Endothelial cell of umbilical vein (primary cell): ENCODE data around the gene HOXC5. TPM values are rescaled to one million over a fixed set of nuclear protein-coding genes. Genes with fewer than 3 reads are reported as not detected.

ENCODE experiments used
- BruUV-seq: library from RNA; stranded (reverse); fragments of 400-500 nt; replicated peaks from 2 replicates; lab custom pipeline; 2021; lab: Mats Ljungman, UMichigan
- CTCF ChIA-PET: fragments of 300-600, 350-600 bp; sonication (Branson Sonifier 250); formaldehyde crosslinking; loops from one replicate; lab custom pipeline; 2021; ENCODE audit warnings: antibody characterized with exemption, inconsistent platforms; lab: Charles Lee
- POLR2A ChIA-PET: fragments of 300-600, 350-600 bp; sonication (Branson Sonifier 250); formaldehyde crosslinking; loops from one replicate; lab custom pipeline; 2021; ENCODE audit warnings: antibody characterized with exemption, inconsistent platforms; lab: Charles Lee
- DNase-seq: peaks from one replicate; pipeline ENCODE4 v3.0.0-alpha.2; 2011; ENCODE audit warnings: low read depth, low spot score
- FAIRE-seq: peaks from 2 replicates; lab custom pipeline; 2011; peaks lifted over from hg19 to GRCh38; lab: Jason Lieb, UNC
- H2AFZ ChIP-seq: 2 replicates; pipeline ENCODE4 v1.6.0; 2012; ENCODE audit warnings: low read depth, low read length, control low read depth, inconsistent platforms
- H3K27ac ChIP-seq: 2 replicates; pipeline ENCODE4 v1.5.1; 2011; ENCODE audit warnings: low read depth, mild to moderate bottlenecking, control low read depth, low read length, moderate library complexity; ENCODE audit not compliant: insufficient read depth
- H3K27me3 ChIP-seq, 2 experiments: 2 replicates each; pipeline versions ENCODE4 v1.6.0 to v1.6.1; 2011; ENCODE audit warnings: low read length in 2 of 2, mixed read lengths in 1 of 2; ENCODE audit not compliant: control insufficient read depth in 2 of 2, insufficient read depth in 2 of 2
- H3K36me3 ChIP-seq, 2 experiments: 2 replicates in 1 of 2; 3 replicates in 1 of 2; pipeline ENCODE4 v1.5.1; 2011; ENCODE audit warnings: low read length in 2 of 2, mild to moderate bottlenecking in 1 of 2, moderate library complexity in 1 of 2; ENCODE audit not compliant: control insufficient read depth in 2 of 2, insufficient read depth in 2 of 2; ENCODE audit errors: extremely low read depth in 1 of 2
- H3K4me1 ChIP-seq: 3 replicates; pipeline ENCODE4 v1.5.1; 2011; ENCODE audit warnings: mild to moderate bottlenecking, low read length; ENCODE audit not compliant: control insufficient read depth, insufficient read depth; ENCODE audit errors: extremely low read depth
- H3K4me2 ChIP-seq: 2 replicates; pipeline ENCODE4 v1.6.1; 2011; ENCODE audit warnings: low read length, control low read depth, mixed read lengths; ENCODE audit not compliant: insufficient read depth
- H3K4me3 ChIP-seq, 3 experiments: fragments of 200-600 bp in 1 of 3; sonication (generic), shearing (Covaris generic) in 1 of 3; replicated peaks in 1 of 3; 2 replicates each; pipeline ENCODE4 v1.5.1; 2011 to 2016; ENCODE audit warnings: control low read depth in 3 of 3, low read length in 3 of 3, mild to moderate bottlenecking in 2 of 3, inconsistent platforms in 1 of 3, low read depth in 1 of 3, moderate library complexity in 1 of 3; ENCODE audit not compliant: insufficient read depth in 1 of 3
- H3K79me2 ChIP-seq: 2 replicates; pipeline ENCODE4 v1.6.0; 2012; ENCODE audit warnings: low read length, inconsistent platforms; ENCODE audit not compliant: control insufficient read depth, insufficient read depth
- H3K9ac ChIP-seq: replicated peaks from 2 replicates; pipeline ENCODE3; 2011; ENCODE audit warnings: low read length, control low read depth; ENCODE audit not compliant: insufficient read depth; ENCODE audit errors: extremely low read depth
- H3K9me1 ChIP-seq: replicated peaks from 3 replicates; pipeline ENCODE4 v1.6.0; 2011; ENCODE audit warnings: mild to moderate bottlenecking, low read length; ENCODE audit not compliant: control insufficient read depth, insufficient read depth; ENCODE audit errors: extremely low read depth
- H3K9me3 ChIP-seq: replicated peaks from 2 replicates; pipeline ENCODE4 v1.5.1; 2012; ENCODE audit warnings: low read length, inconsistent platforms; ENCODE audit not compliant: control insufficient read depth, insufficient read depth
- H4K20me1 ChIP-seq: replicated peaks from 2 replicates; pipeline ENCODE3; 2011; ENCODE audit warnings: mild to moderate bottlenecking, low read length; ENCODE audit not compliant: control insufficient read depth, insufficient read depth; ENCODE audit errors: extremely low read depth
- EZH2 ChIP-seq: IDR thresholded peaks from 2 replicates; pipeline ENCODE4 v1.6.1; 2012; ENCODE audit warnings: borderline replicate concordance, low read depth, mild to moderate bottlenecking, moderate library complexity, low read length, inconsistent platforms; ENCODE audit not compliant: severe bottlenecking
- FOS ChIP-seq: IDR thresholded peaks from 2 replicates; pipeline ENCODE4 v1.6.1; 2011; ENCODE audit warnings: mild to moderate bottlenecking, low read length, moderate library complexity, borderline replicate concordance; ENCODE audit not compliant: insufficient read depth
- GATA2 ChIP-seq: IDR thresholded peaks from 2 replicates; pipeline ENCODE4 v1.7.0; 2011; ENCODE audit warnings: low read depth, mild to moderate bottlenecking, moderate library complexity, mixed read lengths, low read length; ENCODE audit not compliant: insufficient read length, insufficient read depth
- MYC ChIP-seq: IDR thresholded peaks from one replicate; pipeline ENCODE4 v1.6.1; 2011; ENCODE audit warnings: mild to moderate bottlenecking, low read depth, low read length
- dilution Hi-C: fragments of 300-500 bp; cut with MboI; formaldehyde crosslinking; loops from one replicate; pipeline ENCODE4 v1.15.0; 2019; ENCODE audit warnings: low sequenced_read_pairs; ENCODE audit not compliant: extremely low pct_ligation_motif_present
- intact Hi-C: fragments of 100-400 bp; cut with micrococcal nuclease; formaldehyde crosslinking; loops from one replicate; pipeline ENCODE4 v1.10.0; 2022
- polyA plus RNA-seq, 4 experiments: library from polyadenylated mRNA; depleted of rRNA in 3 of 4; stranded (reverse) in 3 of 4; unstranded in 1 of 4; fragments of >200 nt; gene quantifications; 2 replicates each; pipeline versions ENCODE4 v1.2.1 to v1.2.3, GENCODE V29; 2011 to 2012; ENCODE audit warnings: missing spikeins in 1 of 4
- total RNA-seq: library from RNA; stranded (reverse); gene quantifications from 2 replicates; pipeline ENCODE4 v1.2.3, GENCODE V29; 2021
- TF ChIP-seq, protein P1 (sequence below): IDR thresholded peaks from 2 replicates; pipeline ENCODE4 v1.6.1; 2011; ENCODE audit not compliant: insufficient read depth, insufficient read length
- TF ChIP-seq, protein P2 (sequence below), 2 donors: IDR thresholded peaks; 1 replicate in 1 of 2; 2 replicates in 1 of 2; pipeline ENCODE4 v1.5.1; 2011; ENCODE audit warnings: low read length in 2 of 2, mild to moderate bottlenecking in 2 of 2, moderate library complexity in 2 of 2, control low read depth in 1 of 2, inconsistent platforms in 1 of 2, low read depth in 1 of 2; ENCODE audit not compliant: insufficient read depth in 1 of 2; ENCODE audit errors: extremely low read depth in 1 of 2

Gene HOXC5
- total and polyA plus RNA-seq, 2 donors (not counting 3 experiments of a cell fraction or from before 2014, with no cell fraction given): not detected

GRCh38 chr12:54008260-54008552 is 24.6 kb upstream of the HOXC5 start:
- no peak overlapping the region for H3K27ac ChIP-seq
- BruUV-seq: no TSS peak
- intact Hi-C loops: loop anchor here (10.0 kb wide), 1 partner anchor 357 kb away; the partner anchor contains the start of gene GPR84

More at GRCh38 chr12:54008260-54008552, 24.6 kb upstream of the HOXC5 start:
- H3K4me2 ChIP-seq: no peak overlapping the region
- no peak overlapping the region for H3K4me3 ChIP-seq
- H3K36me3 ChIP-seq: no peaks in the 10 kb centered on the region
- dilution Hi-C loops: no loop called here
- ChIA-PET CTCF (interaction anchor here (0.9 to 17.0 kb wide), 8 partner anchors 8 to 251 kb away, joined by 3 to 616 read pairs (median 4); partner anchors contain the start of genes HOXC9 and SMUG1), POLR2A (no interaction called here)
- H3K27me3 ChIP-seq: peaks cover 81 to 88% of the 10 kb centered on the region in 2 experiments
- H2AFZ ChIP-seq: no peak overlapping the region
- no peaks in the 10 kb centered on the region for H3K9me1 ChIP-seq
- H4K20me1 ChIP-seq: no peaks in the 10 kb centered on the region
- DNase-seq (no peak), FAIRE-seq (no peak)
- H3K9me3 ChIP-seq: no peaks in the 10 kb centered on the region
- H3K79me2 ChIP-seq: no peaks in the 10 kb centered on the region
- no peak overlapping the region for H3K9ac ChIP-seq
- no peaks in the 10 kb centered on the region for H3K4me1 ChIP-seq
- TF ChIP-seq, protein P1, sequence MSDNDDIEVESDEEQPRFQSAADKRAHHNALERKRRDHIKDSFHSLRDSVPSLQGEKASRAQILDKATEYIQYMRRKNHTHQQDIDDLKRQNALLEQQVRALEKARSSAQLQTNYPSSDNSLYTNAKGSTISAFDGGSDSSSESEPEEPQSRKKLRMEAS: no peak
- TF ChIP-seq FOS (no peak), MYC (no peak), GATA2 (no peak), EZH2 (peak; percentile 9)
- TF ChIP-seq, protein P2, sequence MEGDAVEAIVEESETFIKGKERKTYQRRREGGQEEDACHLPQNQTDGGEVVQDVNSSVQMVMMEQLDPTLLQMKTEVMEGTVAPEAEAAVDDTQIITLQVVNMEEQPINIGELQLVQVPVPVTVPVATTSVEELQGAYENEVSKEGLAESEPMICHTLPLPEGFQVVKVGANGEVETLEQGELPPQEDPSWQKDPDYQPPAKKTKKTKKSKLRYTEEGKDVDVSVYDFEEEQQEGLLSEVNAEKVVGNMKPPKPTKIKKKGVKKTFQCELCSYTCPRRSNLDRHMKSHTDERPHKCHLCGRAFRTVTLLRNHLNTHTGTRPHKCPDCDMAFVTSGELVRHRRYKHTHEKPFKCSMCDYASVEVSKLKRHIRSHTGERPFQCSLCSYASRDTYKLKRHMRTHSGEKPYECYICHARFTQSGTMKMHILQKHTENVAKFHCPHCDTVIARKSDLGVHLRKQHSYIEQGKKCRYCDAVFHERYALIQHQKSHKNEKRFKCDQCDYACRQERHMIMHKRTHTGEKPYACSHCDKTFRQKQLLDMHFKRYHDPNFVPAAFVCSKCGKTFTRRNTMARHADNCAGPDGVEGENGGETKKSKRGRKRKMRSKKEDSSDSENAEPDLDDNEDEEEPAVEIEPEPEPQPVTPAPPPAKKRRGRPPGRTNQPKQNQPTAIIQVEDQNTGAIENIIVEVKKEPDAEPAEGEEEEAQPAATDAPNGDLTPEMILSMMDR (IDR thresholded peaks at IDR 0.05; ENCODE audit: extremely low read depth in 1 of 2, insufficient read depth in 1 of 2, low read depth in 1 of 2, low read length in 2 of 2): no peak
